Right ventricle myocardium inferior (tissue), 1 donor: ENCODE results near the gene TPPP2. TPM values are rescaled to one million over a fixed set of nuclear protein-coding genes. Genes with fewer than 3 reads are reported as not detected.
"Not testable (repeated sequence)": the region's sequence is repeated elsewhere in the genome, so short reads cannot be mapped to it uniquely, and the experiment has no call there.

Source experiments
- ATAC-seq: fragments of 200-7000 bp; cut with Tn5 transposase; one replicate; pipeline ENCODE4 v1.9.1; 2020; ENCODE audit warnings: mild to moderate bottlenecking, moderate library complexity
- DNase-seq: peaks from one replicate; pipeline ENCODE4 v3.0.0; 2021; ENCODE audit errors: missing footprints
- intact Hi-C: fragments of 100-400 bp; cut with DNase I; formaldehyde crosslinking; loops from one replicate; pipeline ENCODE4 v1.11.0; 2022
- long read RNA-seq: library from polyadenylated mRNA; unstranded; transcript quantifications from one replicate; pipeline ENCODE4 v2.0.0, GENCODE V29; 2021
- total RNA-seq: library from RNA; stranded (reverse); fragmentation: NEBNext Ultra II Directional; extraction: Animal tissue kit (Norgen Biotek cat#: 25700); gene quantifications from one replicate; pipeline ENCODE4 v1.2.1, GENCODE V29; 2021
- donor health status: DM: no; HTN: yes; CAD: no; lungs with severe emphysema.

TPPP2 gene
- total RNA-seq = 1.1 TPM
- long read RNA-seq, partial matches to known transcripts = 0 of 1 reads
- long read RNA-seq, other reads (novel, unspliced or antisense) = 0 of 1 reads

GRCh38 chr14:21029917-21030316 is at the start of gene TPPP2:
TSS of gene TPPP2 (plus strand) at chr14:21030217. CDS start at chr14:21030582, 365 bp downstream.
- ATAC-seq (no peak), DNase-seq (no peak)
- intact Hi-C loops = no loop called here

- DNase-seq (no peak), ATAC-seq (no peak)
- intact Hi-C loops = no loop called here
These were observed 49.1 kb upstream of the TPPP2 start for GRCh38 chr14:20980906-20981305.

GRCh38 chr14:20982646-20983369 is 47.2 kb upstream of the TPPP2 start:
- ATAC-seq = no peak
- DNase-seq = no peak
- intact Hi-C loops = no loop called here

- ATAC-seq, intact Hi-C loops, DNase-seq: not testable (repeated sequence)
These were observed 44.4 kb upstream of the TPPP2 start for GRCh38 chr14:20985650-20986049.

GRCh38 chr14:20986811-20987210 is 43.2 kb upstream of the TPPP2 start:
- no peak for DNase-seq

DNA sequence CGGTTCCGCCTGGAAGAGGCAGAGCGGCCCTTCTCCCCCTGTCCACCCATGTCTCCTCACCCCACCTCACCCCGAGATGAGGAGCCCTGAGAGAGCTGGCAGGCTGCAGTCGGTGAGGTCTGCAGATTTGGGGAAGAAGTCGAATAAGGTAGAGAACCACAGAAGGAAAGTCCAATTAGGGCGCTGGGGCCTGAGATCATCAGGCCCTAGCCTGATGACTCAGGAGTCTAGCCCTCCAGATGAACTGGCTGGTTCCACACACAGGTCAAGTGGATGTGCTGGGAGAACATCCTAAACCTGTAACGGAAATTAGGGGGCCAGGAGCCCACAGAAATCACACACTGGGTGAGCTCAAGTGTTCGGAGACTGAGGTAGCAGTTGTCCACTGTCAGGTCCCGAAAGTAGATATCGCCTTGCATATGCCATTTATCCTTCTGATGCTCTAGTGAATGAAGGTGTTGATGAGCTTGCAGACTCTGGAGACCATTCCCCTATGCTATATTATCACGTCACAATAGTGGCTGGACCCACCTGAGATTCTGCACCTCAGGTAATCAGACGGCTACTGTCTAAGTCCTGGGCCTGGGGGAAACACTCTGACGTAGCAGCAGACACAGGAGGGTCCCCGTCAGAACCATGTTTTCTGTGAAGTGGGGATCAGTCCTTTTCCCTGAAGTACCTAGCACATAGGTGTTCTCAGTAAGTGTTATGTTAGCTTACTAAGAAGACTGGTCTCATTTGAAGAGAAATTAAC is 41.1 kb upstream of the TPPP2 start:
- intact Hi-C loops = no loop called here
- no peak for DNase-seq
- ATAC-seq = no peak

More at GRCh38 chr14:20986811-20987210, 43.2 kb upstream of the TPPP2 start:
- peak; percentile 55 for ATAC-seq
- intact Hi-C loops = no loop called here

GRCh38 chr14:20989471-20989786 is 40.6 kb upstream of the TPPP2 start:
- DNase-seq (no peak), ATAC-seq (no peak)
- intact Hi-C loops = no loop called here

GRCh38 chr14:20989787-20990600 is 40.0 kb upstream of the TPPP2 start, which contains the start of gene METTL17:
TSS of gene METTL17 (plus strand) at chr14:20989980. CDS start at chr14:20990003, 23 bp downstream.
- peak; percentile 97 for ATAC-seq
- intact Hi-C loops = no loop called here
- peak; percentile 92 for DNase-seq

DNA sequence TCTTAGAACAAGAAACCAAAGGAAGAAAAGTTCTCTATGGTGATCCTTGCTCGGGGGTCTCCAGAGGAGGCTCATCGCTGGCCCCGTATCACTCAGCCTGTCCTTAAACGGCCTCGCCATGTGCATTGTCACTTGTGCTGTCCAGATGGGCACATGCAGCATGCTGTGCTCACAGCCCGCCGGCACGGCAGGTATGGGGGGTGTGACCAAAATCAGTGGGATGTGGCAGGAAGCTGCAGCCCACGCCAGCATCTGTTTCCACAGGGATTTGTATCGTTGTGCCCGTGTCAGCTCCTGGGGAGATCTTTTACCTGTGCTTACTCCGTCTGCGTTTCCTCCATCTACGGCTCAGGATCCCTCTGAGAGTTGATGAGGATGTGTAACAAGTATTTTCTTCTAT is 33.5 kb upstream of the TPPP2 start:
- no peak for ATAC-seq
- no peak for DNase-seq
- intact Hi-C loops = no loop called here

DNA sequence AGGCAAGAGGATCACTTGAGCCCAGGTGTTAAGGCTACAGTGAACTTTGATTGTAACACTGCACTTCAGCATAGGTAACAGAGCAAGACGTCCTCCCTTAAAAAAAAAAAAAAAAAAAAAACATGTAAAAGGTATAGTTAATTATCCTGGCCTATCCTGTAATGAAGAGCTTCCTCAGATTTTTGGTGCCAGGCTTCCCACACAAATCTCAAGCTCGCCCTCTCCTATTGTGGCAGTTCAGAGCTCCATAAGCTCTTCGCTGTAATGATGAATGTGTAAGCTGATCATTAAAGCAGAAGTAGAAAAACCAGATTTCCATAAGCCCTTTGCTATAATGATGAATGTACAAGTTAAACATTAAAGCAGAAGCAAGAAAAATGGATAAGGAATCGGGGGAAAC is 32.9 kb upstream of the TPPP2 start:
- no peak for DNase-seq
- no peak for ATAC-seq
- intact Hi-C loops = no loop called here

GRCh38 chr14:20997564-20997963 is 32.5 kb upstream of the TPPP2 start:
- intact Hi-C loops = no loop called here
- ATAC-seq (no peak), DNase-seq (no peak)

- ATAC-seq (no peak), DNase-seq (no peak)
- intact Hi-C loops = no loop called here
These were observed 31.9 kb upstream of the TPPP2 start for GRCh38 chr14:20998139-20998538.

GRCh38 chr14:20998674-20999366 is 31.2 kb upstream of the TPPP2 start, which contains the start of gene SLC39A2:
TSS of gene SLC39A2 (plus strand) at chr14:20999293. CDS start at chr14:20999447, 154 bp downstream.
- ATAC-seq = no peak
- intact Hi-C loops = no loop called here
- DNase-seq = no peak

DNA sequence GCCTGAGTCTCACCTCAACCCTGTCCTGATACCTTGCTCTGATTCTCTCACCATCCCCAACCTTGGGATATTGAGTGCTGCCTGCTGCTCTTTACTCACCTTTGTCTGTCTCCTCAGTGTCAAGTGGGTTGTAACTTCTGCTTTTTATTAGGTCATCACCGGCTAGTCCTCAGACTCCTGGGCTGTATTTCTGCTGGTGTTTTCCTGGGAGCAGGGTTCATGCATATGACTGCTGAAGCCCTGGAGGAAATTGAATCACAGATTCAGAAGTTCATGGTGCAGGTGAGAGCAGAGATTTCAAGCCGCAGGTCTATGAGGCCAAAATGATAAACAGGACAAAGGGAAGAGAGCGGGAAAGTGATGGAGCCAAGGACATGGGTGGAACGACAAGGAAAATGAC is 30.4 kb upstream of the TPPP2 start:
- no peak for DNase-seq
- intact Hi-C loops = no loop called here
- no peak for ATAC-seq

- intact Hi-C loops = no loop called here
- ATAC-seq = no peak
These were observed 28.8 kb upstream of the TPPP2 start for GRCh38 chr14:21001218-21001617.

GRCh38 chr14:21003788-21004346 is 26.1 kb upstream of the TPPP2 start:
- DNase-seq = no peak
- intact Hi-C loops = no loop called here

More at GRCh38 chr14:21001218-21001617, 28.8 kb upstream of the TPPP2 start:
- DNase-seq = no peak

DNA sequence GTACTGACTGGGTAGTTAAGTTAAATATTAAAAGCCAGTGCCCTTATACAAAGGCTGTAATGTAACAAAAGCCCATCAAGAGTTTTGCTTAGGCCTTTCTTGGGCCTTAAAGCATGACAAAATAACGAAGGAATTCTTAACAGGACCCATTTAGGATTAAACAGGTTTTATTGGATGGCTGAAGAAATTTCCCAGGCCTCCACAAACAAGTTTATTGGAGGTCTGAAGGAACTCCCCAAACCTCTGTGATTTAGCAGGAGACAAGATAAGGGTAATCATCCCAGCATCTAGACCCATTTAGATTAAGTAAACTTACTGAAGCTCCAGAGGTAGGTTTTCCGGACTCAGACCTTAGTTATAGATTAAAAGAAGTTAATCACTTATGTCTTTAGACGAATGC is 20.3 kb upstream of the TPPP2 start:
- intact Hi-C loops, DNase-seq, ATAC-seq: not testable (repeated sequence)

More at GRCh38 chr14:21003788-21004346, 26.1 kb upstream of the TPPP2 start:
- ATAC-seq = peak; percentile 78

DNA sequence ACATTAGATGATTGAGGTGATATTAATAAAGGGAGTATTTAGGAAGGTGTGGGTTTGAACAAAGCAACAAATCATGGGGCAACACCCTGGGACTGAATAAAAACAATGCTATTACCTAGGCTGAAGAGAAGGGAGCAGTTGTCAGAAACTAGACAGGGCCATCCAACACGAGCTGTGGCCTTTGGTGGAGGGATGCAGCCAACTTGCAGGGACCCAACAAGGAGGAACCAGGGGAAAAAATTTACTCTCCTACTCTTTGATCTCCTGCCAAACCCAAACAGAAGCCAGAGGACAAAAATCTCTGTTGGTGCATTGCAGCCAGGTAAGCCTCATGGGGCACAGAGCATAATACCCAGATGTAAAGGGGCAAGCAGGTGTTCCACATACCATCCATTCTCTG is 18.9 kb upstream of the TPPP2 start:
- intact Hi-C loops = no loop called here
- DNase-seq (no peak), ATAC-seq (no peak)
